Measurements from ENCODE around the gene STK25.

Gene STK25

DNA sequence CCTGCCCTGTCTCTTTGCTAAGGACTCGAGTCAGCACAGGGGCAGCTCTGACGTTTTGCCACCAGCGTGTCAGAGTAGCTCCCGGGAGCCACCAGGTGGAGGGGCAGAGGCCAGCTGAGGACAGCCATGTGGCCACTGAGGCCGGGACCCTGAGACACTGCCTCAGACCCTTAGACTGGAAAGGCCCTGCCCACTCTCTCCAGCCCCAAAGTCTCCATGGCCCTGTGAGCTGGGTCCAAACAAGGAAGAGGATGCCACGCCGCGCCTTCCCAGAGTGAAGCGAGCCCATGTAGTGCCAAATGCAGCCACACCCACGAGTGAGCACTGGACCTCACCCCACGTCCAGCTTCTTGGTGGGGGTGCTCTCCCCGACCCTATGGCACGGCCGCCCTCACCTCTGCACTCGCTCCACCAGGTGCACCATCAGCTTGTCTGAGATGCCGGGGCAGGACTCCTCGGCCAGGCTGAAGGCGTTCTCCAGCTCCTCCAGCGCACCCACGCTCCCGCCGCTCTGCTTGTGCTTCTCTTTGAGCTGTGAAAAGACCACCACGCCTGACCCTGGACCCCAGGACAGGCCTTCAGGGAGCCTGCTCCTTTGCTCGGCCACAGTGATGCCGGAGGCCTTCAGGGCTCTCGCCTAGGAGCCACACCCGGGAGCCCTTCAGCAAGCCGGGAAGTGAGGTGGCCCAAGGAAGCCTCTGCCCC, 12.2 kb downstream of the STK25 start:
- Histone ChIP-seq H3K4me3 (ENCODE audit: low read depth, low read length) (no peak overlapping the region), H3K36me3 (ENCODE audit: control insufficient read depth in 2 of 2, insufficient read depth in 1 of 2, low read length in 2 of 2) (peaks cover 4 to 98% of the 10 kb centered on the region in 2 experiments; a peak in 2 of 3 replicates), H3K27ac (ENCODE audit: extremely low read depth, low read depth, low read length) (no peak overlapping the region), H3K4me1 (ENCODE audit: control insufficient read depth, insufficient read depth, low read length) (no peaks in the 10 kb centered on the region), H3K9me3 (ENCODE audit: control insufficient read depth, insufficient read depth, low read depth, low read length) (no peaks in the 10 kb centered on the region)
- ChIA-PET CTCF (no interaction called here), POLR2A (no interaction called here)
- TF ChIP-seq ZNF660 (tag by site-specific recombination; IDR thresholded peaks at IDR 0.05) (no peak), ZNF558 (tag by site-specific recombination; IDR thresholded peaks at IDR 0.05) (no peak), SCRT1 (tag by site-specific recombination; IDR thresholded peaks at IDR 0.05; ENCODE audit: borderline replicate concordance) (no peak), ZNF302 (tag by site-specific recombination; IDR thresholded peaks at IDR 0.05; ENCODE audit: low read depth) (no peak), ZNF596 (tag by site-specific recombination; IDR thresholded peaks at IDR 0.05) (no peak), ZNF391 (tag by site-specific recombination; IDR thresholded peaks at IDR 0.05; ENCODE audit: borderline replicate concordance, low read depth) (no peak), ZNF792 (tag by site-specific recombination; IDR thresholded peaks at IDR 0.05) (no peak), ZNF354C (tag by site-specific recombination; IDR thresholded peaks at IDR 0.05; ENCODE audit: borderline replicate concordance, low read depth) (no peak), ZNF24 (tag by site-specific recombination; IDR thresholded peaks at IDR 0.05) (no peak), ZNF521 (tag by site-specific recombination; IDR thresholded peaks at IDR 0.05) (no peak), ZNF174 (tag by site-specific recombination; IDR thresholded peaks at IDR 0.05) (no peak), ZNF112 (tag by site-specific recombination; IDR thresholded peaks at IDR 0.05) (no peak), GFI1B (tag by site-specific recombination; IDR thresholded peaks at IDR 0.05) (no peak), ZNF426 (tag by site-specific recombination; IDR thresholded peaks at IDR 0.05) (no peak)
- TF ChIP-seq, protein P1, sequence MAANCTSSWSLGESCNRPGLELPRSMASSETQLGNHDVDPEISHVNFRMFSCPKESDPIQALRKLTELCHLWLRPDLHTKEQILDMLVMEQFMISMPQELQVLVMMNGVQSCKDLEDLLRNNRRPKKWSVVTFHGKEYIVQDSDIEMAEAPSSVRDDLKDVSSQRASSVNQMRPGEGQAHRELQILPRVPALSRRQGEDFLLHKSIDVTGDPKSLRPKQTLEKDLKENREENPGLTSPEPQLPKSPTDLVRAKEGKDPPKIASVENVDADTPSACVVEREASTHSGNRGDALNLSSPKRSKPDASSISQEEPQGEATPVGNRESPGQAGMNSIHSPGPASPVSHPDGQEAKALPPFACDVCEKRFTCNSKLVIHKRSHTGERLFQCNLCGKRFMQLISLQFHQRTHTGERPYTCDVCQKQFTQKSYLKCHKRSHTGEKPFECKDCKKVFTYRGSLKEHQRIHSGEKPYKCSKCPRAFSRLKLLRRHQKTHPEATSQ (tag by site-specific recombination; IDR thresholded peaks at IDR 0.05) = no peak

DNA sequence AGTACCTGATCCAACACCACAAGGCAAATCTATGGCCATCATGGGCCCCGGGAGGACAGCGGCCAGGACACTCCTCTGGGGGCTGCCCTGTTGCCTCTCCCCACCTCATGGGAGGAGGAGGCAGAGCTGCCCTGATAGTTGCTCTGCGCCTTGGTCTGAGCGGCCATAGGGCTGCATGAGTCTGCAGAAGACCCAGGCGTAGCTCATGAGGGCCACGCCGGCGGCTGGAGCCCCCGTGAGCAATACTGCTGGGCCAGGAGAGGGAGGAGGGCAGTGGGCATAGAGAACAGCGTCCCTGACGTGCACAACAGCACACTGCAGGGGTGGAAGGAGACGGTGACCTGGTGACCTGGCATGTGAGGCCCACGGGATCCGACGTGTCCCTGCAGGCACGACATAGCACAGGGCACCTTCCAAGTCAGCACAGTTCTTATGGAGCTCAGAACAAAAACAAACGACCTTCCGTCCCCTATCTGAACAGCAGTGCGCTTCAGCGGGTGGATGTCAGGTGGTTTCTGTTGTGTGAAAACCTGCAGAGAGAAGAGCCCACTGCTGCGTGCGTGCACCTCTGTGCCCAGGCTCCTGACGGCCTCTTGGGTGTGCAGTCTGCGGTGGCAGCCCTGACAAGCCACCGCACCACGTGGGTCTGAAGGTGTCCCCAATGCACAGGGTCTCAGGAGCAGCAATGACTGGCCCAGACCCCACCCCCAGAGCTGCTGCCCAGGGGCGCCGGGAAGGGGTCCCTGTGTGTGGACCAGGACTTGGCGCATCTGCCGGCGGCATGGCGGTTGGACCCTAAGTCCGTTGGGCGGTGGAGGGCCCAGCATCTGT, 13.0 kb downstream of the STK25 start:
- no peak overlapping the region for H3K4me3 ChIP-seq (ENCODE audit: low read depth, low read length)
- no peaks in the 10 kb centered on the region for H3K4me1 ChIP-seq (ENCODE audit: control insufficient read depth, insufficient read depth, low read length)
- CTCF ChIA-PET = no interaction called here
- no peak for TF ChIP-seq ZNF610 (tag by site-specific recombination; IDR thresholded peaks at IDR 0.05; ENCODE audit: borderline replicate concordance)
- no peak for TF ChIP-seq ZNF132 (tag by site-specific recombination; IDR thresholded peaks at IDR 0.05; ENCODE audit: borderline replicate concordance)
- TF ChIP-seq SCRT2 (tag by site-specific recombination; IDR thresholded peaks at IDR 0.05) = no peak
- TF ChIP-seq ZBTB1 (tag by site-specific recombination; IDR thresholded peaks at IDR 0.05) = no peak
- no peak for TF ChIP-seq ZNF830 (tag by site-specific recombination; IDR thresholded peaks at IDR 0.05; ENCODE audit: low read depth)
- peaks cover 4 to 98% of the 10 kb centered on the region in 2 experiments; a peak in 2 of 3 replicates for H3K36me3 ChIP-seq (ENCODE audit: control insufficient read depth in 2 of 2, insufficient read depth in 1 of 2, low read length in 2 of 2)
- no peak overlapping the region for H3K27ac ChIP-seq (ENCODE audit: extremely low read depth, low read depth, low read length)
- POLR2A ChIA-PET = no interaction called here
- H3K9me3 ChIP-seq (ENCODE audit: control insufficient read depth, insufficient read depth, low read depth, low read length) = no peaks in the 10 kb centered on the region
